ENCODE measurements around the gene ELOVL4. TPM values are rescaled to one million over a fixed set of nuclear protein-coding genes. Genes with fewer than 3 reads are reported as not detected.

ELOVL4 gene
- total RNA-seq, 1 experiment from 2014 or later: 8.5 TPM

DNA sequence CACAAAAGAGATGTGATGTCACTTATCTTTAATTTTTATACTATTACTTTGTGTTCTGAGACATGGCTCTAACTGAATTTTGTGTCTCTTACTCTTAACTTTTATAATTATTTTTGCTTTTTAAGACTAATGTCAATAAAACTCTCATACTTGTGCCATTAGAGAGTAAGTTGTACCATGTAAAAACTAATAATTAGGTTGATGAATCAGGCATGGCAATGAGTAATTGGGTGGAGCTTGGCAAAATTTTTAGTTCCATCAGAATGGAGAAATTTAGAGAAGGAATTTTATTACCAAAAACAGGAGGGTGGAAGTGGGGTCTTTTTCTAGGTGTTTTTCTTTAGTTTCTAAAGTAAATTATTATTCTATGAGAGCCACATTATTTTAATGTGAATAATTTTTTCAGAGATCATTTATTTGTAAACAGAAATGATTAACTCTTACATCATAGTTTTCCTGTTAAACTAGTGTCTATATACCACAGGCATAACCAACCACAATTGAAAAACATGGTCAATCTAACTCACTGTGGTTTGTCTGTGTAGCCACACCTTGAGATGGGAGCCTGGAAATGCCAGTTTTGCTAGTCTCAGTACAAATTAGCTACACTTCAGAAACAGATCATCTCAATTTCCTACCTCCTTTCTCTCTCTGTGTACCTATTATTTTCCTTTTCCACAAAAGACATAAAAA, 51.8 kb downstream of the ELOVL4 start:
- no peak overlapping the region for H3K4me3 Mint-ChIP-seq
- no peak overlapping the region for H3K27ac Mint-ChIP-seq
- POLR2A ChIA-PET: no interaction called here
- no peak for TF ChIP-seq MYBL2 (CRISPR knock-in tag; IDR thresholded peaks at IDR 0.05)
- TF ChIP-seq, protein P1, sequence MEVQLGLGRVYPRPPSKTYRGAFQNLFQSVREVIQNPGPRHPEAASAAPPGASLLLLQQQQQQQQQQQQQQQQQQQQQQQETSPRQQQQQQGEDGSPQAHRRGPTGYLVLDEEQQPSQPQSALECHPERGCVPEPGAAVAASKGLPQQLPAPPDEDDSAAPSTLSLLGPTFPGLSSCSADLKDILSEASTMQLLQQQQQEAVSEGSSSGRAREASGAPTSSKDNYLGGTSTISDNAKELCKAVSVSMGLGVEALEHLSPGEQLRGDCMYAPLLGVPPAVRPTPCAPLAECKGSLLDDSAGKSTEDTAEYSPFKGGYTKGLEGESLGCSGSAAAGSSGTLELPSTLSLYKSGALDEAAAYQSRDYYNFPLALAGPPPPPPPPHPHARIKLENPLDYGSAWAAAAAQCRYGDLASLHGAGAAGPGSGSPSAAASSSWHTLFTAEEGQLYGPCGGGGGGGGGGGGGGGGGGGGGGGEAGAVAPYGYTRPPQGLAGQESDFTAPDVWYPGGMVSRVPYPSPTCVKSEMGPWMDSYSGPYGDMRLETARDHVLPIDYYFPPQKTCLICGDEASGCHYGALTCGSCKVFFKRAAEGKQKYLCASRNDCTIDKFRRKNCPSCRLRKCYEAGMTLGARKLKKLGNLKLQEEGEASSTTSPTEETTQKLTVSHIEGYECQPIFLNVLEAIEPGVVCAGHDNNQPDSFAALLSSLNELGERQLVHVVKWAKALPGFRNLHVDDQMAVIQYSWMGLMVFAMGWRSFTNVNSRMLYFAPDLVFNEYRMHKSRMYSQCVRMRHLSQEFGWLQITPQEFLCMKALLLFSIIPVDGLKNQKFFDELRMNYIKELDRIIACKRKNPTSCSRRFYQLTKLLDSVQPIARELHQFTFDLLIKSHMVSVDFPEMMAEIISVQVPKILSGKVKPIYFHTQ (CRISPR knock-in tag; IDR thresholded peaks at IDR 0.05): no peak
- no peak for TF ChIP-seq FOXP4 (CRISPR knock-in tag; IDR thresholded peaks at IDR 0.05)
- TF ChIP-seq, protein P2, sequence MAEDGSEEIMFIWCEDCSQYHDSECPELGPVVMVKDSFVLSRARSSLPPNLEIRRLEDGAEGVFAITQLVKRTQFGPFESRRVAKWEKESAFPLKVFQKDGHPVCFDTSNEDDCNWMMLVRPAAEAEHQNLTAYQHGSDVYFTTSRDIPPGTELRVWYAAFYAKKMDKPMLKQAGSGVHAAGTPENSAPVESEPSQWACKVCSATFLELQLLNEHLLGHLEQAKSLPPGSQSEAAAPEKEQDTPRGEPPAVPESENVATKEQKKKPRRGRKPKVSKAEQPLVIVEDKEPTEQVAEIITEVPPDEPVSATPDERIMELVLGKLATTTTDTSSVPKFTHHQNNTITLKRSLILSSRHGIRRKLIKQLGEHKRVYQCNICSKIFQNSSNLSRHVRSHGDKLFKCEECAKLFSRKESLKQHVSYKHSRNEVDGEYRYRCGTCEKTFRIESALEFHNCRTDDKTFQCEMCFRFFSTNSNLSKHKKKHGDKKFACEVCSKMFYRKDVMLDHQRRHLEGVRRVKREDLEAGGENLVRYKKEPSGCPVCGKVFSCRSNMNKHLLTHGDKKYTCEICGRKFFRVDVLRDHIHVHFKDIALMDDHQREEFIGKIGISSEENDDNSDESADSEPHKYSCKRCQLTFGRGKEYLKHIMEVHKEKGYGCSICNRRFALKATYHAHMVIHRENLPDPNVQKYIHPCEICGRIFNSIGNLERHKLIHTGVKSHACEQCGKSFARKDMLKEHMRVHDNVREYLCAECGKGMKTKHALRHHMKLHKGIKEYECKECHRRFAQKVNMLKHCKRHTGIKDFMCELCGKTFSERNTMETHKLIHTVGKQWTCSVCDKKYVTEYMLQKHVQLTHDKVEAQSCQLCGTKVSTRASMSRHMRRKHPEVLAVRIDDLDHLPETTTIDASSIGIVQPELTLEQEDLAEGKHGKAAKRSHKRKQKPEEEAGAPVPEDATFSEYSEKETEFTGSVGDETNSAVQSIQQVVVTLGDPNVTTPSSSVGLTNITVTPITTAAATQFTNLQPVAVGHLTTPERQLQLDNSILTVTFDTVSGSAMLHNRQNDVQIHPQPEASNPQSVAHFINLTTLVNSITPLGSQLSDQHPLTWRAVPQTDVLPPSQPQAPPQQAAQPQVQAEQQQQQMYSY (CRISPR knock-in tag; IDR thresholded peaks at IDR 0.05): no peak
- TF ChIP-seq, protein P3, sequence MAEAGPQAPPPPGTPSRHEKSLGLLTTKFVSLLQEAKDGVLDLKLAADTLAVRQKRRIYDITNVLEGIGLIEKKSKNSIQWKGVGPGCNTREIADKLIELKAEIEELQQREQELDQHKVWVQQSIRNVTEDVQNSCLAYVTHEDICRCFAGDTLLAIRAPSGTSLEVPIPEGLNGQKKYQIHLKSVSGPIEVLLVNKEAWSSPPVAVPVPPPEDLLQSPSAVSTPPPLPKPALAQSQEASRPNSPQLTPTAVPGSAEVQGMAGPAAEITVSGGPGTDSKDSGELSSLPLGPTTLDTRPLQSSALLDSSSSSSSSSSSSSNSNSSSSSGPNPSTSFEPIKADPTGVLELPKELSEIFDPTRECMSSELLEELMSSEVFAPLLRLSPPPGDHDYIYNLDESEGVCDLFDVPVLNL (CRISPR knock-in tag; IDR thresholded peaks at IDR 0.05; ENCODE audit: borderline replicate concordance, low read depth): no peak
- TF ChIP-seq GABPB1 (CRISPR knock-in tag; IDR thresholded peaks at IDR 0.05): no peak
- TF ChIP-seq ATF1 (CRISPR knock-in tag; IDR thresholded peaks at IDR 0.05): no peak
- TF ChIP-seq CREM (CRISPR knock-in tag; IDR thresholded peaks at IDR 0.05): no peak
- no peak for TF ChIP-seq ZNF138 (CRISPR knock-in tag; conservative IDR thresholded peaks at IDR 0.05)
- TF ChIP-seq ZBTB21 (CRISPR knock-in tag; IDR thresholded peaks at IDR 0.05; ENCODE audit: borderline replicate concordance): no peak
- TF ChIP-seq IRF1 (CRISPR knock-in tag; IDR thresholded peaks at IDR 0.05): no peak
- TF ChIP-seq ETV6 (CRISPR knock-in tag; IDR thresholded peaks at IDR 0.05): no peak
- TF ChIP-seq ZMAT4 (CRISPR knock-in tag; IDR thresholded peaks at IDR 0.05): no peak
- no peak for TF ChIP-seq ZNF219 (CRISPR knock-in tag; IDR thresholded peaks at IDR 0.05; ENCODE audit: borderline replicate concordance)
- no peak for TF ChIP-seq ZNF263 (CRISPR knock-in tag; IDR thresholded peaks at IDR 0.05; ENCODE audit: low read depth)
- TF ChIP-seq, protein P4, sequence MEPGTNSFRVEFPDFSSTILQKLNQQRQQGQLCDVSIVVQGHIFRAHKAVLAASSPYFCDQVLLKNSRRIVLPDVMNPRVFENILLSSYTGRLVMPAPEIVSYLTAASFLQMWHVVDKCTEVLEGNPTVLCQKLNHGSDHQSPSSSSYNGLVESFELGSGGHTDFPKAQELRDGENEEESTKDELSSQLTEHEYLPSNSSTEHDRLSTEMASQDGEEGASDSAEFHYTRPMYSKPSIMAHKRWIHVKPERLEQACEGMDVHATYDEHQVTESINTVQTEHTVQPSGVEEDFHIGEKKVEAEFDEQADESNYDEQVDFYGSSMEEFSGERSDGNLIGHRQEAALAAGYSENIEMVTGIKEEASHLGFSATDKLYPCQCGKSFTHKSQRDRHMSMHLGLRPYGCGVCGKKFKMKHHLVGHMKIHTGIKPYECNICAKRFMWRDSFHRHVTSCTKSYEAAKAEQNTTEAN (CRISPR knock-in tag; IDR thresholded peaks at IDR 0.05): no peak
- TF ChIP-seq ZNF317 (CRISPR knock-in tag; IDR thresholded peaks at IDR 0.05; ENCODE audit: borderline replicate concordance, low read depth): no peak
- TF ChIP-seq NR2C2 (CRISPR knock-in tag; IDR thresholded peaks at IDR 0.05): no peak
- H3K9me3 Mint-ChIP-seq: peaks cover 30% of the 10 kb centered on the region
- peaks cover 20% of the 10 kb centered on the region for H3K36me3 Mint-ChIP-seq
- no peak for ATAC-seq
- CTCF ChIA-PET: interaction anchor here (1.0 to 1.1 kb wide), 2 partner anchors 26 to 54 kb away, joined by 3 to 4 read pairs; no protein-coding TSS in a partner anchor
- DNase-seq (ENCODE audit: low spot score): no peak
- H3K27me3 Mint-ChIP-seq (ENCODE audit: low read depth): no peaks in the 10 kb centered on the region
- H3K4me1 Mint-ChIP-seq: no peaks in the 10 kb centered on the region

Measured in WTC11 (cell line).